Measurements from ENCODE around the gene ANKRD39. TPM values are rescaled to one million over a fixed set of nuclear protein-coding genes. Genes with fewer than 3 reads are reported as not detected.
A peak's percentile ranks its signal among the peaks of the same experiment; 100 is the strongest.

Gene ANKRD39
- total and polyA plus RNA-seq, 9 of the 15 experiments (the other 6 are each of a cell fraction or from before 2014, with no cell fraction given) = 8.2 to 33.1 (median 23.8) TPM

GRCh38 chr2:96856776-96857666, 795 bp downstream of the ANKRD39 start:
- Histone ChIP-seq H3K4me3 (peak overlapping the region; percentile 70), H3K4me2 (ENCODE audit: insufficient read depth, low read length) (peak overlapping the region; percentile 97), H3K9me3 (replicated peaks; ENCODE audit: control insufficient read depth, insufficient read depth, low read depth, low read length) (no peaks in the 10 kb centered on the region), H3K9ac (ENCODE audit: insufficient read depth in 1 of 2, low read depth in 2 of 2, low read length in 2 of 2) (peak overlapping the region; percentile 82 to 95), H2AFZ (ENCODE audit: low read depth, low read length) (peak overlapping the region; percentile 93), H3K27ac (ENCODE audit: extremely low read depth, low read depth, low read length) (peak overlapping the region; percentile 78), H3K36me3 (ENCODE audit: control insufficient read depth, insufficient read depth, low read length) (peaks cover 49% of the 10 kb centered on the region), H4K20me1 (replicated peaks; ENCODE audit: control insufficient read depth, insufficient read depth, low read length) (0 out of 2 replicates have a peak, but pooled peaks cover 3% of the 10 kb centered on the region), H3K9me1 (ENCODE audit: control insufficient read depth, insufficient read depth, low read length) (peaks cover 3% of the 10 kb centered on the region), H3K79me2 (ENCODE audit: control insufficient read depth, insufficient read depth, low read length) (peaks cover 36% of the 10 kb centered on the region), H3K4me1 (replicated peaks in 1 of 2; ENCODE audit: control insufficient read depth in 2 of 2, insufficient read depth in 2 of 2, low read length in 2 of 2) (peaks cover 24 to 51% of the 10 kb centered on the region in 2 experiments), H3K27me3 (ENCODE audit: control insufficient read depth in 2 of 2, insufficient read depth in 2 of 2, low read length in 2 of 2) (no peaks in the 10 kb centered on the region)
- whole genome bisulfite sequencing (ENCODE audit: insufficient coverage, low coverage, missing lambda C conversion rate) = 7% methylated on average over 27 of the region's 27 CpGs
- CTCF ChIA-PET (ENCODE audit: low intra/inter-chr PET ratio) = interaction anchor here (2.2 to 3.8 kb wide), 3 partner anchors 94 to 255 kb away, joined by 16 to 41 read pairs (median 37); no protein-coding TSS in a partner anchor
- in situ Hi-C loops (cut with MboI) = loop anchor here (5.0 to 25.0 kb wide), 2 partner anchors 95 to 255 kb away; partner anchors contain the start of gene ANKRD36
- POLR2A ChIA-PET = interaction anchor here (0.5 to 6.8 kb wide), 16 partner anchors 10 to 106 kb away, joined by 3 to 67 read pairs (median 5); partner anchors contain the start of genes ANKRD23 and SEMA4C
- BruUV-seq (replicated peaks) = TSS peak; percentile 25
- intact Hi-C loops (cut with micrococcal nuclease) = loop anchor here (5.0 kb wide), 1 partner anchor 255 kb away; the partner anchor contains the start of gene ANKRD36
- FAIRE-seq (peak; percentile 76), DNase-seq (ENCODE audit: extremely low read depth in 1 of 4, low spot score in 3 of 4) (peak in 3 of 4 experiments; percentile 36 to 68 (median 53)), ATAC-seq (peak; percentile 7)
- TF ChIP-seq SRSF9 (IDR thresholded peaks at IDR 0.05; ENCODE audit: borderline replicate concordance, low read depth, low read length) (no peak), PREB (CRISPR knock-in tag; IDR thresholded peaks at IDR 0.05) (0 out of 2 replicates have a peak, but pooled peaks have one; percentile 14), RB1 (IDR thresholded peaks at IDR 0.05; ENCODE audit: low read depth) (peak; percentile 36; the same call in 1 of the 2 replicates), CBFA2T2 (conservative IDR thresholded peaks at IDR 0.05) (no peak), MAFG (tag; conservative IDR thresholded peaks at IDR 0.05) (peak; percentile 63; the same call in 1 of the 2 replicates), ZNF282 (CRISPR knock-in tag; IDR thresholded peaks at IDR 0.05) (0 out of 2 replicates have a peak, but pooled peaks have one; percentile 19), FOXK1 (CRISPR knock-in tag; IDR thresholded peaks at IDR 0.05; ENCODE audit: borderline replicate concordance) (peak; percentile 28; the same call in 1 of the 2 replicates), JUND (IDR thresholded peaks at IDR 0.05; ENCODE audit: borderline replicate concordance, low read depth, low read length) (0 out of 2 replicates have a peak, but pooled peaks have one; percentile 4), JUND (tag; IDR thresholded peaks at IDR 0.05; ENCODE audit: borderline replicate concordance, low read depth, low read length) (no peak; the same call in 2 of the 3 replicates), ATF3 (IDR thresholded peaks at IDR 0.05) (no peak), ATF3 (CRISPR knock-in tag; conservative IDR thresholded peaks at IDR 0.05) (no peak), ZNF23 (CRISPR knock-in tag; IDR thresholded peaks at IDR 0.05) (no peak), ZC3H4 (CRISPR knock-in tag; IDR thresholded peaks at IDR 0.05; ENCODE audit: borderline replicate concordance) (peak; percentile 20; the same call in 1 of the 2 replicates), MYC (IDR thresholded peaks at IDR 0.05; ENCODE audit: low read depth, low read length) (no peak), MYC (CRISPR knock-in tag; IDR thresholded peaks at IDR 0.05; ENCODE audit: borderline replicate concordance, low read depth) (peak; percentile 83; the same call in 1 of the 2 replicates)

All from K562 (cell line).